Urothelium cell line (cell line): Measurements from ENCODE around the gene DDB1.
A peak's percentile ranks its signal among the peaks of the same experiment; 100 is the strongest.

Experiments
- DNase-seq: peaks from one replicate; pipeline ENCODE4 v3.0.0; 2011; ENCODE audit warnings: low spot score, mixed read lengths
- FAIRE-seq: peaks from 2 replicates; lab custom pipeline; 2011; peaks lifted over from hg19 to GRCh38; lab: Jason Lieb, UNC

The DDB1 gene

DNA sequence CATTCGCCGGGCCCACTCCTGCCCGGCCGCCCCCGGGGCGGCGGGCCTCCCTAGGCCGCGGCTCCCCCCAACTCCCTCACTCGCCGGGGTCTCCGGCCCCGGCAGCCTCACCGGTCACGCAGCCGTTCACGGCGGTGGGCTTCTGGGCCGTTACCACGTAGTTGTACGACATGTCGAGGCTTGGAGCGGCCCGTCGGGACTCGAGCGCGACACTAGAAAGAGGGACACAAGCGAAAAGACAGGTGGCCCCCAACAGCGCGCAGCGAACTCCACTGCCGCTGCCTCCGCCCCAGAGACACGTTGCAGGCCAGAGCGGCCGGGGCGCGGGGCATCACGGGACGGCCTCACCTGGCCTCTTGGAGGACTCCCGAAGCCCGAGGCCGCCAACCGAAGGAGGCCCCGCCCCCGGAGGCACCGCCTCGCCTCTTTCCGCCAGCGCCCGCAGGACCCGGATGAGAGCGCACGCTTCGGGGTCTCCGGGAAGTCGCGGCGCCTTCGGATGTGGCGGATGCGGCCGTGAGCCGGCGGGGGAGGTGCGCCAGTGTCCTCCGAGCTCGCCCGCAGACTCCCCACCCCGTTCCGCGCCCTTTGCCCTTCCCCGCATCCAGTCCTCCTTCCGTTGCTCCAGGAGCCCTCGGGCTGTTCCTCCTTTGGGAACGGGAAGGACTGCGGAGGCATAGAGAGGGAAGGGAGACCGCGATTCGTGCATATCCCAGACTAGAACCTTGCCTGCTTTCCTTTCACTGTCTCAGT is at the start of gene DDB1, which contains the start of gene TKFC:
DDB1 (minus strand) TSS at position 309 of the 753 bp plus-strand sequence; CDS start at position 172, 137 bp downstream.
TKFC (plus strand) TSS at position 432 of the 753 bp plus-strand sequence. CDS start 1,501 bp downstream, outside the sequence.
- peak; percentile 99 for DNase-seq
- no peak for FAIRE-seq

DNA sequence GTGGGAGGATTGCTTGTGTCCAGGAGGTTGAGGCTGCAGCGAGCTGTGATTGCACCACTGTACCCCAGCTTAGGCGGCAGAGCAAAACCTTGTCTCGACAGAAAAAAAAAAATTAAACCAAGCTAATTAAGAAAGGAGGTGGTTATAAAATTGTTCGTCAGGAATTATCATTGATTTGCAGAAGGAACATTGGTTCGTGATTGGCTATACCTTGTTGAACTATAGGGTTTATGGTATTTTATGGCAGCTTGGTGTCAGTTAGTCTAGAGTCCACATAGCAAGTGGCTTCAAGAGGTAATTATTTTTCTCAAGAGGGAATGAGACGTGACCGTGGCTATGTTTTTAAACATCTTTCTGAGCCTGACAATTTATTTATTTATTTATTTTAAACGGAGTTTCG is 48.0 kb upstream of the DDB1 start:
- no peak for FAIRE-seq
- no peak for DNase-seq

DNA sequence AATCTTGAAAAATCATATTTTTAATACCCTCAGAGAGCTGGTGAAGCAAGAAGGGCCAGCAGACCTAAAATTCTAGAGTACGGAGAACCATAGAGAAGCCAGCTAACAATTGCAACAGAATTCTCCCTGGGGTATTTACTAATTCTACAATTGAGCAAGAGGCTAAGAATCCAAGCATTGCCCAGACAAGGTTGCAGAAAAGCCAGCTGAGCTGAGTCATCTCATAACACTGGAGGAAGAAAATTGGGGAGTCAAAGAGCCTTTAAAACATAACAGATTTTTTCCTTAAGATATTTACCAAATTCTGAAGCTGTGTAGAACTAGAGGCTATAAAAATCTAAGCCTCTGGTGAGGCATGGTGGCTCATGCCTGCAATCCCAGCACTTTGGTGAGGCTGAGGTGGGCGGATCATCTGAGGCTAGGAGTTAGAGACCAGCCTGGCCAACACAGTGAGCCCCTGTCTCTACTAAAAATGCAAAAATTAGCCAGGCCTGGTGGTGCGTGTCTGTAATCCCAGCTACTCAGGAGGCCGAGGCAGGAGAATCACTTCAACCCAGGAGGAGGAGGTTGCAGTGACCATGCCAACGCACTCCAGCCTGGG is 45.9 kb upstream of the DDB1 start:
- FAIRE-seq, result no peak
- DNase-seq, result no peak

DNA sequence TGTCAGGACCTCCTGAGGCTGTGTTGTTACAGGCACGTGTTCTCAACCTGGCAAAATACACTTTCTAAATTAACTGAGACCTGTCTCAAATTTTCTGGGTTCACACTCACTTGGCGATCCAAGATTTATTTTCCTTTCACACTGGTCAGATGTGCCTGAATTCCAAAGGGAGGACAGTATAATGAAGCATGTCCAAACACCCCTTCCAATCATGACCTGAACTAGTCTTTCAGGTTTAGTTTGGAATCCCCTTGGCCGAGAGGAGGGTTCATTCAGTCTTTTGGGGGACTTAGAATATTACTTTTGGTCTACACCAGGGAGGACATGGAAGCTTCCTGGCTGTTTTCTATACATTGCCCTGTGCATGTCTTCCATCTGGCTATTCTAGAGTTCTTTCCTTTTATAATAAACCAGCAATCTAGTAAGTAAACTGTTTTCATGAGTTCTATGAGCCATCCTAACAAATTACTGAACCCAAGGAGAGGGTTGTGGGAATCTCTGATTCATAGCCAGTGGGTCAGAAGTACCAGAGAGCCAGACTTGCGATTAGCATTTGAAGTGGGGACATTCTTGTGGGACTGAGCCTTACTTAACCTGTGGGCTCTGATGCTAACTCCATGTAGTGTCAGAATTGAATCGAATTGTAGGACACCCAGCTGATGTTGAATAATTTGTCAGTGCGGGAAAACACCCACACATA is 44.7 kb upstream of the DDB1 start:
- FAIRE-seq, result no peak

GRCh38 chr11:61375761-61376108 is 42.8 kb upstream of the DDB1 start:
- DNase-seq (no peak), FAIRE-seq (no peak)

More for the DNA sequence above, 44.7 kb upstream of the DDB1 start:
- DNase-seq, result no peak

DNA sequence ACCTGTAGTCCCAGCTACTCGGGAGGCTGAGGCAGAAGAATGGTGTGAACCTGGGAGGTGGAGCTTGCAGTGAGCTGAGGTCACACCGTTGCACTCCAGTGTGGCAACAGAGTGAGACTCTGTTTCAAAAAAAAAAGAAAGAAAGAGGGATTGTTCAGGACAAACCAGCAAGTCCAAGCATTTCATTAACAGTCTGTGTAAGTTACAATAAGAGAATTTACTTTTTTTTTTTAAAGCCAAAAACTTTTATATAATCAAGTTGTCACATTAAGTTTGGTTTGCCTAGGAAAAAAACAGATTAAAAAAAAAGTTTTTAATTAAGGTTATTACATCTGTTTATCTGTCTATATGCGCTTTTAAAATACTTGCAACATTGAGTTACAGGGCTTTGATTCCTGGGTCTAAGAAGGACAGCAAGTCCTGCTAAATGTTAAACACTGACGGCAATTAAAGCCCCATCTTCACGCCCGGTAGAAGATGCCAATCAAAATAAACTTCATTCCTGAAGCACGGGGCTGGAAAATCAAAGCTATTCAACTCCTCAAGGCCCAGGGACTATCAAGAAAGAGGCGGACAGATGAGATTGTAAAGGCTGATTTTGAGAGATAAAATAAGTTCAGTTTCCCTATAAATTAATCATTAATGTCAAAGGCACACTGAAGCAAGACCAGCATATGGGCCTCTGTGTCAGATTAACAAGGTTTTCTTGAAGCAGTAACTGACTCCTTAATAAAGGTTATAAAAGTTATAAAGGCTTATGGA is 39.9 kb upstream of the DDB1 start:
- DNase-seq (no peak), FAIRE-seq (no peak)

DNA sequence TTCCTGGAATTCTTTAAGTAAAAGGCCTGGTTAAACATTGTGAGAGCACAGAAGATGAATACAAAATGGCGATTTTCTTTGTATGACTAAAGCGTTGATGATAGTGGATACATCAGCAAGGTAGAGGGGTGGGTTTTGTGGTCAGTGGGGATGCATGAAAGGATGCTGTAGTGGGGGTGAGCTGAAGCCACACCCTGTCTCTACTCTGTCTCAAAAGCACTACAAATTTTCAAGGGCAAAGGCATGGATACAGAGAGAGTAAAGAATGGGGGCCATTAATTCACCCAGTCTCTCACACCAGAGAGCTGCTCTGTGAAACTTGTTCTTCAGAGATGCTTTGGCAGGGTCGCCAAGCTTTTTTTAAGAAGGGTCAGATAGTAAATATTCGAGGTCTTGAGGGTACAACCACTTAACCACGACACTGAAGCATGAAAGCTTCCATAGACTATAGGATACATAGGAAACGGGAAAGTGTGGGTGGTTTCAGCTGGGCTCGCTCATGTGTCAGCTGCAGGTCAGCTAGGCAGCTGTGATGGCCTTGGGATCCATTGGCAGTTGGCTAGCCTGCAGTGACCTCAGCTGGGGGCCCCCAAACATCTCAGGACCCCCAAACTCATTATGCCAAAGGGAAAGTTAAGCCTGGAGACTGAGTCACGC is 37.6 kb upstream of the DDB1 start:
- FAIRE-seq (no peak), DNase-seq (no peak)

- FAIRE-seq (no peak), DNase-seq (no peak)
Measured at GRCh38 chr11:61369372-61370348, 36.8 kb upstream of the DDB1 start.

- FAIRE-seq (no peak), DNase-seq (no peak)
Measured at GRCh38 chr11:61368646-61369045, 35.7 kb upstream of the DDB1 start.

- FAIRE-seq (no peak), DNase-seq (no peak)
Measured at GRCh38 chr11:61367406-61367805, 34.5 kb upstream of the DDB1 start.

DNA sequence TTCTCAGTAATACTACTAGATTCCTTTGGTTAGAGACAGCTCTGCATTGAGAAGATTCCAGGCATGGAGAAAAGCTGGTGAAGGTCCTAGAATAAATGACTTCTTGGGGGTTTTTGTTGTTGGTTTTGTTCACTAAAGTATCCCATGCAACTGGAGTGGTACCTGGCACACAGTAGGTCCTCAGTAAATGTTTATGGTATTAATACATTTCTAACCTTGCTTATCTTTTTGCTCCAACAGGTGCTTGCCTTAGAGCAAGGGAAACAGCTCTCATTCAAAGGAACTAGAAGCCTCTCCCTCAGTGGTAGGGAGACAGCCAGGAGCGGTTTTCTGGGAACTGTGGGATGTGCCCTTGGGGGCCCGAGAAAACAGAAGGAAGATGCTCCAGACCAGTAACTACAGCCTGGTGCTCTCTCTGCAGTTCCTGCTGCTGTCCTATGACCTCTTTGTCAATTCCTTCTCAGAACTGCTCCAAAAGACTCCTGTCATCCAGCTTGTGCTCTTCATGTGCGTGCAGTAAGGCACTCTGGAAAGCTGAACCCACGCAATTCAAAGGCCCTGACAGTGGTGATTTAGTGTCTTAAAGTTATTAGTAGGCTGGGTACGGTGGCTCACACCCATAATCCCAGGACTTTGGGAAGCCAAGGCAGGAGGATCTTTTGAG is 31.2 kb upstream of the DDB1 start:
- DNase-seq (no peak), FAIRE-seq (no peak)

GRCh38 chr11:61362542-61362875 is 29.6 kb upstream of the DDB1 start:
- no peak for FAIRE-seq
- DNase-seq, result peak; percentile 33

GRCh38 chr11:61361741-61362541 is 29.0 kb upstream of the DDB1 start, which contains the start of the genes CYB561A3 and TMEM138:
CYB561A3 (minus strand) TSS chr11:61361882; CDS start chr11:61356713, 5,169 bp downstream.
TMEM138 (plus strand) TSS chr11:61362374; CDS start chr11:61364391, 2,017 bp downstream.
- peak; percentile 5 for FAIRE-seq
- DNase-seq, result peak; percentile 96

DNA sequence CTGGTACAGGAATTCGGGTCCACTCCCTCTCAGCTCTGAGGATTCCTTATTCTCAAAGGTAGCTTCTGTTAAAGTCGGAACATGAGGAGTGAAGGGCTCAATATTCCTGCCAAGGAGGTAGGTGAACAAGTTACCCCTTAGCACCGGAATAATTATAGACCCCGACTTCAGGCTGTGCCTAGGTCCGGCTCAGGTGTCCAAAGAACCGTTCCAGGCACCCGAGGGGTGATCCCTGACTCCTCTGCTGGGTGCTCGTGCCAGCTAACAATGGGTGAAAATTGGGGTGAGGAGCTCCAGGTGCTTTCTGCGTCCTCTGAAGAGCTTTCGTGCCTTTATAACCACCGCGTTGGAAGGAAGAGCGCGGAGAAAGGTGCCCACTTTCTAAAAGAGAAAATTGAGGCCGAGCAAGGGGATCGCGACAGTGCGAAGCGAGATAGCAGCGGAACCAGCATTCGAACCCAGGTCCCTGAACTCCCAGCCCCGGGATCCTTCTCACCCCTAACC is 28.4 kb upstream of the DDB1 start:
- FAIRE-seq, result no peak
- peak; percentile 14 for DNase-seq

DNA sequence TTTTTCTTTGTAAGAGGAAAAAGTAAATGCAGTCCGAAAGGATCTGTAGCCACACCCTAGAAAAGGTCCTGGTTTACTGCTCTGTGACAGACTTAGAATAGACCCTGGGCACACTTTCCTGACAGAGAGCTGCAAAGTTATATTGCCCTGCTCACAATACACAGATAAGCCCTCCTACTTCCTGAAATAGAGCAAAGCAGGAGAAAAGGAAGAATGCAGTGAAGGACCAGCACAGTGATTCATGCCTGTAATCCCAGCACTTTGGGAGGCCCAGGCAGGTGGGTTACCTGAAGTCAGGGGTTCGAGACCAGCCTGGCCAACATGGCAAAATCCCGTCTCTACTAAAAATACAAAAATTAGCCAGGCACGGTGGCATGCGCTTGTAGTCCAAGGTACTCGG is 26.6 kb upstream of the DDB1 start:
- no peak for DNase-seq
- FAIRE-seq, result no peak

DNA sequence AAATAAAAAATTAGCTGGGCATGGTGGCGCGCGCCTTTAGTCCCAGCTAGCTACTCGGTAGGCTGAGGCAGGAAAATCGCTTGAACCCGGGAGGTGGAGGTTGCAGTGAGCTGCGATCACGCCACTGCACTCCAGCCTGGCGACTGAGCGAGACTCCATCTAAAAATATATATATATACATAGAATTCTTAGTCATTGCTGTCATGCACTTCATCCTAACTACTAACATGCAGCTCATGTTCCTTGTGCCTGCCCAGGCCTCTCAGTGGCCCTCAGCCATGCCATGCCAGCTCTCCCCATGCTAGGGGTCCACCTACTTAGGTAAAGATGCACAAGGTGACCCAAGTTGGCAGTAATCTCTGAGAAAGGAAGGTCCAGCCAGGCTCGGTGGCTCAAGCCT is 25.7 kb upstream of the DDB1 start:
- FAIRE-seq (no peak), DNase-seq (no peak)

DNA sequence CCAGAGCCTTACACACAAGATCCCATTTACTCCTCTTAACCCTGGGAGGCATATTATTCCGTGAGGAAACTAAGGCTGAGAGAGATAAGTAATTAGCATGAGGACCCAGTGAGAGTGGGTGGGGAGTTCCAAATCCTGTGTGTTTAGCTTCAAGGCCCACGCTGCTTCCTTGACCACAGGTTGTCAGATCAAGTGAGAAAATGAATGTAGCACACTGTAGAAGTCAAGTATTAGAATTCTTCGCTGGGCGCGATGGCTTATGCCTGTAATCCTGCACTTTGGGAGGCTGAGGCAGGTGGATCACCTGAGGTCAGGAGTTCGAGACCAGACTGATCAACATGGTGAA is 25.0 kb upstream of the DDB1 start:
- FAIRE-seq, result no peak

More for the DNA sequence above, 25.0 kb upstream of the DDB1 start:
- DNase-seq, result no peak
